Breast epithelium (tissue), 3 donors: Measurements from ENCODE around the gene S1PR4.

Experiments used
- POLR2A ChIP-seq: fragments of 450-650 bp; IDR thresholded peaks from one replicate; pipeline ENCODE4 v1.6.1; 2016; ENCODE audit warnings: antibody characterized with exemption, mild to moderate bottlenecking, moderate library complexity
- POLR2AphosphoS5 ChIP-seq, 3 donors: sonication (generic); formaldehyde crosslinking; IDR thresholded peaks; one replicate each; pipeline ENCODE4 v1.6.1; 2017; ENCODE audit warnings: antibody characterized with exemption in 3 of 3
- TF ChIP-seq, protein P1 (sequence below), 3 donors: fragments of 450-650 bp; IDR thresholded peaks; one replicate each; pipeline ENCODE4 v1.5.1; 2016 to 2017; ENCODE audit warnings: antibody characterized with exemption in 3 of 3, mild to moderate bottlenecking in 3 of 3, moderate library complexity in 3 of 3

DNA sequence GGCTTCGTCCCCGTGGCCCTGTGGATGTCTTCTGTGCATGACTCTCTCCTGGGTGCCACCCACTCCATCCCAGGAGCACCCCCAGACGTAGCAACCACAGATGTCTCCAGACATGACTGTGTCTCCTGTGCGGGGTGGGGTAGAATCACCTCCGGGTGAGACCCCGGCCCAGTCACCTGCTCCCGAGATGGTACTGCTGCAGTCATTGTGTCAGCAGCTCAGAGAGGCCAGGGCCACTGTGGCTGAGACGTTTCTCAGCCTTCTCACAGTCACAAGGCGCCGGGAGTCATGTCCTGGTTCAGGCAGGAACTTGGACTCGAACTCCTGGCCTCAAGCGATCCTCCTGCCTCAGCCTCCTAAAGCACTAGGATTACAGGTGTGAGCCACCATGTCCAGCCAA lies 23.8 kb downstream of the S1PR4 start:
- TF ChIP-seq, protein P1, sequence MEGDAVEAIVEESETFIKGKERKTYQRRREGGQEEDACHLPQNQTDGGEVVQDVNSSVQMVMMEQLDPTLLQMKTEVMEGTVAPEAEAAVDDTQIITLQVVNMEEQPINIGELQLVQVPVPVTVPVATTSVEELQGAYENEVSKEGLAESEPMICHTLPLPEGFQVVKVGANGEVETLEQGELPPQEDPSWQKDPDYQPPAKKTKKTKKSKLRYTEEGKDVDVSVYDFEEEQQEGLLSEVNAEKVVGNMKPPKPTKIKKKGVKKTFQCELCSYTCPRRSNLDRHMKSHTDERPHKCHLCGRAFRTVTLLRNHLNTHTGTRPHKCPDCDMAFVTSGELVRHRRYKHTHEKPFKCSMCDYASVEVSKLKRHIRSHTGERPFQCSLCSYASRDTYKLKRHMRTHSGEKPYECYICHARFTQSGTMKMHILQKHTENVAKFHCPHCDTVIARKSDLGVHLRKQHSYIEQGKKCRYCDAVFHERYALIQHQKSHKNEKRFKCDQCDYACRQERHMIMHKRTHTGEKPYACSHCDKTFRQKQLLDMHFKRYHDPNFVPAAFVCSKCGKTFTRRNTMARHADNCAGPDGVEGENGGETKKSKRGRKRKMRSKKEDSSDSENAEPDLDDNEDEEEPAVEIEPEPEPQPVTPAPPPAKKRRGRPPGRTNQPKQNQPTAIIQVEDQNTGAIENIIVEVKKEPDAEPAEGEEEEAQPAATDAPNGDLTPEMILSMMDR (IDR thresholded peaks at IDR 0.05) = no peak
- no peak for TF ChIP-seq POLR2A
- no peak for TF ChIP-seq POLR2AphosphoS5 (IDR thresholded peaks at IDR 0.05)
